Prostate gland (tissue), 2 donors: ENCODE measurements around the gene AGPS. TPM values are rescaled to one million over a fixed set of nuclear protein-coding genes. Genes with fewer than 3 reads are reported as not detected.
"Not testable (repeated sequence)": the region's sequence is repeated elsewhere in the genome, so short reads cannot be mapped to it uniquely, and the experiment has no call there.

Experiments
- DNase-seq: peaks from one replicate; pipeline ENCODE4 v3.0.0-alpha.2; 2019; ENCODE audit warnings: low spot score
- H3K27ac ChIP-seq, 2 donors: fragments of 200-600 bp; sonication (generic); 2 replicates each; pipeline ENCODE4 v1.5.1; 2017 to 2019
- H3K27me3 ChIP-seq: fragments of 200-600 bp; sonication (generic); replicated peaks from 2 replicates; pipeline ENCODE4 v1.5.1; 2019; ENCODE audit not compliant: insufficient read depth
- H3K36me3 ChIP-seq, 2 donors: fragments of 200-600 bp; sonication (generic); 1 replicate in 1 of 2; 2 replicates in 1 of 2; pipeline versions ENCODE4 v1.5.1 to v1.8.1; 2017 to 2019
- H3K4me1 ChIP-seq: fragments of 200-600 bp; sonication (generic); replicated peaks from 2 replicates; pipeline ENCODE4 v1.5.1; 2019
- H3K4me3 ChIP-seq, 2 donors: fragments of 200-600 bp; sonication (generic); 2 replicates each; pipeline ENCODE4 v1.5.1; 2017 to 2019
- H3K9me3 ChIP-seq: fragments of 200-600 bp; sonication (generic); 2 replicates; pipeline ENCODE4 v1.5.1; 2017
- CTCF ChIP-seq, 4 experiments: fragments of 200-600 bp in 2 of 4; fragments of 450-650 bp in 2 of 4; sonication (generic) in 2 of 4; IDR thresholded peaks; 1 replicate in 3 of 4; 2 replicates in 1 of 4; pipeline ENCODE4 v1.5.1; 2016 to 2019; ENCODE audit warnings: antibody characterized with exemption in 4 of 4, mild to moderate bottlenecking in 2 of 4, moderate library complexity in 2 of 4
- POLR2A ChIP-seq: fragments of 450-650 bp; IDR thresholded peaks from one replicate; pipeline ENCODE4 v1.6.1; 2016; ENCODE audit warnings: antibody characterized with exemption, mild to moderate bottlenecking
- POLR2AphosphoS5 ChIP-seq: sonication (generic); formaldehyde crosslinking; IDR thresholded peaks from one replicate; pipeline ENCODE4 v1.6.1; 2017; ENCODE audit warnings: antibody characterized with exemption
- WGBS: methylation state at CpG from one replicate; pipeline ENCODE4 v1.1.5; 2018; 5-methylcytosine and 5-hydroxymethylcytosine counted together
- intact Hi-C: fragments of 100-400 bp; cut with DNase I; formaldehyde crosslinking; loops from one replicate; pipeline ENCODE4 v1.14.2; 2022
- total RNA-seq, 2 donors: library from RNA; depleted of rRNA; stranded (reverse); fragments of >200 nt; gene quantifications; one replicate each; pipeline ENCODE4 v1.1.0, GENCODE V29; 2016

The AGPS gene
- total RNA-seq, 2 donors from 2014 or later: 17.2 to 50.3 TPM

DNA sequence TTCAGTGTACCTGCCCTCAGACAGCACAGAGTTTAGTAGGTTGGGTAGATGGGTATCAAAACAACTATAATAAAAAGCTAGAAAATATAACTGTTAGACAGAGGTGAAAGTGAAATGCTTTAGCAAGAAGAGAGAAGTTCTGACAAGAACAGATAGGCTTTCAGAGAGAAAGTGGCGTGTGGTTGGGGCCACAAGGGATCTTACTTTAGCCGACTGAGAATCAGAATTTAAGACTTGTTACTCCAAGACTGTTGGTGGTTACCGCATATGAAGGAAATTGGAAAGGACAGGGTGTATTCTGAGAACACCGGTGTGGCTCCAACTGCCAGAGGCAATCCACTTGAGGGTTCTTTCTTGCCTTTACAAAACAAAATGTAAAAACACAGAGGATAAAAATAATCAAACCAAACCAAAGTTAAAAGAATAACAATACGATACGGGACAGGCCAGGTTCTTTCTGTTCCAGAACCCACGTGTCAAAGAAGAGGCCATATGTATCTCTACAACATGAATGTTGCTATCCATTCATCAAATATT lies 44.4 kb upstream of the AGPS start:
- no peak for TF ChIP-seq POLR2AphosphoS5
- TF ChIP-seq CTCF (IDR thresholded peaks at IDR 0.05): no peak
- TF ChIP-seq POLR2A: no peak
- H3K4me3 ChIP-seq: no peak overlapping the region
- H3K4me1 ChIP-seq: no peaks in the 10 kb centered on the region
- no peaks in the 10 kb centered on the region for H3K36me3 ChIP-seq
- WGBS: 54% methylated on average over 7 of the region's 7 CpGs
- no peak overlapping the region for H3K27ac ChIP-seq
- no peaks in the 10 kb centered on the region for H3K27me3 ChIP-seq
- no peaks in the 10 kb centered on the region for H3K9me3 ChIP-seq
- DNase-seq: no peak
- intact Hi-C loops: no loop called here

DNA sequence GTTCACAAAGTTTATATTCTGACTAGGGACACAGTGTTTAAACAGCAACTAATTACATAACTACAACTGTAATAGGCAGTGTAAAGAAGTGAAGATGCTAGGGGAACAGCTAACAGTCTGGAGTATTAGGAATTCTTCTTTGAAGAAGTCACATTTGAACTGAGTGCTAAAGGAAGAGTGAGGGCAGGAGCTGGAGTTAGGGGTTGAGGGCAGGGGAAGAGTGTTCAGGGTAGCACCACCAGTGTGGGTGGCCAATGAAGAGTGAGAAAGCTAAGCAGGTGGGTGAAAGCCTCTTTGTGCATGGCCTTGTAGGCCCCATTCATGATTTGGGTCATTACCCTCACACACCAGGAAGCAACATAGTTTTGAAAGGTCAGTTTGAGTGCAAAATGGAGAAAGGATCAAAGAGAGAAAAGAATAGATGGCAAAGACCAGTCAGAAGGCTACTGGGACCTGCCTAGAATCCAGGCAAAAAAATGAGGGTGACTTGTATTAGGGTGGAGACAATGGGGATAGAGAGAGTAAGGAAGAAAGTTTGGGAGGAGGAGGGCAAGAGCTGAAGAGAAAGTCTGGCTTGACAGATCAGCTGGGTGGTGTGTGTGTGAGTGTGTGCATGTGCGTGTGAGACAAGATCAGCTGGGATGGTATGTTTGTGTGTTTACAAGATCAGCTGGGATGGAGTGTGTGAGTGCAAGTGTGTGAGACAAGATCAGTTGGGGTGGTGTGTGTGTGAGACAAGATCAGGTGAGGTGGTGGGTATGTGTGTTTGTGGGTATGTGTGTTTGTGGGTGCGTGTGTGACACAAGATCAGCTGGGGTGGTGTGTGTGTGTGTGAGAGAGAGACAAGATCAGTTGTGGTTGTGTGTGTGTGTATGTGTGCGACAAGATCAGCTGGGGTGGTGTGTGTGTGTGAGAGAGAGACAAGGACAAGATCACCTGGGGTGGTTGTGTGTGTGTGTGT lies 43.6 kb upstream of the AGPS start:
- H3K27ac ChIP-seq: no peak overlapping the region
- DNase-seq: no peak
- H3K4me3 ChIP-seq: no peak overlapping the region
- no peaks in the 10 kb centered on the region for H3K4me1 ChIP-seq
- TF ChIP-seq POLR2A (no peak), POLR2AphosphoS5 (no peak), CTCF (IDR thresholded peaks at IDR 0.05) (no peak)
- intact Hi-C loops: no loop called here
- H3K36me3 ChIP-seq: no peaks in the 10 kb centered on the region
- 97% methylated on average over 3 of the region's 3 CpGs for WGBS
- H3K9me3 ChIP-seq: no peaks in the 10 kb centered on the region
- no peaks in the 10 kb centered on the region for H3K27me3 ChIP-seq

DNA sequence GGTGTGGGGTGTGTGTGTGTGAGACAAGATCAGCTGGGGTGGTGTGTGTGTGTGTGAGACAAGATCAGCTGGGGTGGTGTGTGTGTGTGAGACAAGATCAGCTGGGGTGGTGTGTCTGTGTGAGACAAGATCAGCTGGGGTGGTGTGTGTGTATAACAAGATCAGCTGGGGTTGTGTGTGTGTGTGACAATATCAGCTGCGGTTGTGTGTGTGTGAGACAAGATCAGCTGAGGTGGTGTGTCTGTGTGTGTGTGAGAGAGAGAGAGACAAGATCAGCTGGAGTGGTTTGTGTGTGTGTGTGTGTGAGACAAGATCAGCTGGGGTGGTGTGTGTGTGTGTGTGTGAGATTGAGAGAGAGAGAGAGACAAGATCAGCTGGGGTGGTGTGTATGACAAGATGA lies 41.9 kb upstream of the AGPS start:
- H3K27ac ChIP-seq, H3K27me3 ChIP-seq, H3K9me3 ChIP-seq, H3K36me3 ChIP-seq, DNase-seq, H3K4me3 ChIP-seq, H3K4me1 ChIP-seq, intact Hi-C loops: not testable (repeated sequence)
- 79% methylated on average over 1 of the region's 1 CpG for WGBS

DNA sequence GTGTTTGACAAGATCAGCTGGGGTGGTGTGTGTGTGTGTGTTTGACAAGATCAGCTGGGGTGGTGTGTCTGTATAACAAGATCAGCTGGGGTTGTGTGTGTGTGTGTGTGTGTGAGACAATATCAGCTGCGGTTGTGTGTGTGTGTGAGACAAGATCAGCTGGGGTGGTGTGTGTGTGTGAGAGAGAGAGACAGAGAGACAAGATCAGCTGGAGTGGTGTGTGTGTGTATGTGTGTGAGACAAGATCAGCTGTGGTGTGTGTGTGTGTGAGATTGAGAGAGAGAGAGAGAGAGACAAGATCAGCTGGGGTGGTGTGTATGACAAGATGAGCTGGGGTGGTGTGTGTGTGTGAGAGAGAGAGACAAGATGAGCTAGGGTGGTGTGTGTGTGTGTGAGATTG lies 41.5 kb upstream of the AGPS start:
- H3K27ac ChIP-seq, intact Hi-C loops, H3K27me3 ChIP-seq, H3K4me1 ChIP-seq, H3K9me3 ChIP-seq, DNase-seq, H3K4me3 ChIP-seq, H3K36me3 ChIP-seq: not testable (repeated sequence)
- WGBS: 83% methylated on average over 1 of the region's 1 CpG

- no peaks in the 10 kb centered on the region for H3K27me3 ChIP-seq
- H3K27ac ChIP-seq: no peak overlapping the region
- no peak for DNase-seq
- intact Hi-C loops: no loop called here
- no peak overlapping the region for H3K4me3 ChIP-seq
- no peaks in the 10 kb centered on the region for H3K4me1 ChIP-seq
- TF ChIP-seq CTCF (IDR thresholded peaks at IDR 0.05) (no peak), POLR2AphosphoS5 (no peak), POLR2A (no peak)
- WGBS: 11% methylated on average over 4 of the region's 4 CpGs
- no peaks in the 10 kb centered on the region for H3K9me3 ChIP-seq
- H3K36me3 ChIP-seq: no peaks in the 10 kb centered on the region
Observed at GRCh38 chr2:177352441-177353186, 40.0 kb upstream of the AGPS start.
